ENCODE results near the gene GATC. TPM values are rescaled to one million over a fixed set of nuclear protein-coding genes. Genes with fewer than 3 reads are reported as not detected.

GATC gene
- total RNA-seq, 2 donors from 2014 or later: 24.5 to 33.2 TPM

DNA sequence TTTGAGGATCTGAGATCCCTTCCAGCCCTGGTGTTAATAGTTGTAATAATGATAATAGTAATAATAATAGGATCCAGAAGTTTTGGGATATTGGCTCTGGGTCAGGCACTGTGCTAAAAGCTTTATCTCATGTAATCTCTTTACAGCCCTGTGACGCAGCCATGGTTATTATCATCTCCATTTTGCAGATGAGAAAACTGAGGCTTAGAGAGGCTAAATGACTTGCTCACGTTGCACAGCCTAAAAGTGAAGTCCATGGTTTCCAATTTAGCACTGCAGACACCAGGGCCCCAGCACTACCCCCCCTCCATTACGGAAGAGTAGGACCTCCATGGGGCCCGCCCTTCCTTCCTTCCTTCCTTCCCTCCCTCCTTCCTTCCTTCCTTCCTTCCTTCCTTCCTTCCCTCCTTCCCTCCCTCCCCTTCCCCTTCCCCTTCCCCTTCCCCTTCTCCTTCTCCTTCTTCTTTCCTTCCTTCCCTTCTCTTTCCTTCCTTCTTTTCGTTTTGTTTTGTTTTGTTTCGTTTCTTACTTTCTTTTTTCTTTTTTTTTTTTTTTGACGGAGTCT lies 23.3 kb upstream of the GATC start:
- no peak overlapping the region for H3K4me3 Mint-ChIP-seq
- TF ChIP-seq, protein P1, sequence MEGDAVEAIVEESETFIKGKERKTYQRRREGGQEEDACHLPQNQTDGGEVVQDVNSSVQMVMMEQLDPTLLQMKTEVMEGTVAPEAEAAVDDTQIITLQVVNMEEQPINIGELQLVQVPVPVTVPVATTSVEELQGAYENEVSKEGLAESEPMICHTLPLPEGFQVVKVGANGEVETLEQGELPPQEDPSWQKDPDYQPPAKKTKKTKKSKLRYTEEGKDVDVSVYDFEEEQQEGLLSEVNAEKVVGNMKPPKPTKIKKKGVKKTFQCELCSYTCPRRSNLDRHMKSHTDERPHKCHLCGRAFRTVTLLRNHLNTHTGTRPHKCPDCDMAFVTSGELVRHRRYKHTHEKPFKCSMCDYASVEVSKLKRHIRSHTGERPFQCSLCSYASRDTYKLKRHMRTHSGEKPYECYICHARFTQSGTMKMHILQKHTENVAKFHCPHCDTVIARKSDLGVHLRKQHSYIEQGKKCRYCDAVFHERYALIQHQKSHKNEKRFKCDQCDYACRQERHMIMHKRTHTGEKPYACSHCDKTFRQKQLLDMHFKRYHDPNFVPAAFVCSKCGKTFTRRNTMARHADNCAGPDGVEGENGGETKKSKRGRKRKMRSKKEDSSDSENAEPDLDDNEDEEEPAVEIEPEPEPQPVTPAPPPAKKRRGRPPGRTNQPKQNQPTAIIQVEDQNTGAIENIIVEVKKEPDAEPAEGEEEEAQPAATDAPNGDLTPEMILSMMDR (conservative IDR thresholded peaks at IDR 0.05): no peak
- no peak for DNase-seq
- H3K4me1 ChIP-seq (ENCODE audit: control insufficient read depth, insufficient read depth, low read length): peaks cover 7% of the 10 kb centered on the region
- no peak overlapping the region for H3K27ac Mint-ChIP-seq
- H3K36me3 ChIP-seq (ENCODE audit: control insufficient read depth, insufficient read depth, low read length): no peaks in the 10 kb centered on the region
- H3K4me3 ChIP-seq (ENCODE audit: low read length): no peak overlapping the region
- H3K9me3 Mint-ChIP-seq: no peaks in the 10 kb centered on the region
- no peaks in the 10 kb centered on the region for H3K36me3 Mint-ChIP-seq (ENCODE audit: low read depth)
- peaks cover 22% of the 10 kb centered on the region for H3K4me1 Mint-ChIP-seq
- no peaks in the 10 kb centered on the region for H3K27me3 Mint-ChIP-seq (ENCODE audit: insufficient read depth)
- no peak overlapping the region for H3K9ac ChIP-seq (ENCODE audit: extremely low read depth, low read length, poor library complexity, severe bottlenecking)
- 92 to 98% methylated on average over 3 to 7 of the region's 7 CpGs for WGBS, 2 experiments (ENCODE audit: insufficient coverage in 1 of 2, insufficient read length in 1 of 2)
- no peak overlapping the region for H3K27ac ChIP-seq (ENCODE audit: low read depth, low read length)
- no peaks in the 10 kb centered on the region for H3K9me3 ChIP-seq (ENCODE audit: control insufficient read depth, low read length)
- no peaks in the 10 kb centered on the region for H3K27me3 ChIP-seq (ENCODE audit: control insufficient read depth, insufficient read depth, low read length, poor library complexity, severe bottlenecking)

DNA sequence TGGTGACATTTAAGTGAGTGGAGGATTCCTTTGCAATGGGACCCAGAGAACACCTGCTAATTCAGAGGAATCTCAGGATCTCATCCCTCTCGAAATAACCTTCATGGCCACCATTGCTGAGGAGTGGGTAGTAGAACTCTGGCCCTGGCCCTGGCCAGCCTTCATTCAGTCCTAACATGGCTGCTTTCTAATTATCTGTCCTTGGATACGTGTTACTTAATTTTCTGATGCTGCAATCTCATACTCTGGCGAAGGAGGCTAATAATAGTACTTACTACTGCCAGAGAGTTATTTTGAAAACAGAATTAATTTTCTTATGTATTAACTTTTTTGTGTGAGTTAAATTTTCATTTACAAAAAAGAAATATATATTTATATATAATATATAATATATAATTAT lies 20.4 kb upstream of the GATC start:
- H3K4me1 Mint-ChIP-seq: peaks cover 31% of the 10 kb centered on the region
- no peak overlapping the region for H3K27ac ChIP-seq (ENCODE audit: low read depth, low read length)
- WGBS, 2 experiments (ENCODE audit: insufficient coverage in 1 of 2, insufficient read length in 1 of 2): 60 to 77% methylated on average over 1 to 3 of the region's 3 CpGs

DNA sequence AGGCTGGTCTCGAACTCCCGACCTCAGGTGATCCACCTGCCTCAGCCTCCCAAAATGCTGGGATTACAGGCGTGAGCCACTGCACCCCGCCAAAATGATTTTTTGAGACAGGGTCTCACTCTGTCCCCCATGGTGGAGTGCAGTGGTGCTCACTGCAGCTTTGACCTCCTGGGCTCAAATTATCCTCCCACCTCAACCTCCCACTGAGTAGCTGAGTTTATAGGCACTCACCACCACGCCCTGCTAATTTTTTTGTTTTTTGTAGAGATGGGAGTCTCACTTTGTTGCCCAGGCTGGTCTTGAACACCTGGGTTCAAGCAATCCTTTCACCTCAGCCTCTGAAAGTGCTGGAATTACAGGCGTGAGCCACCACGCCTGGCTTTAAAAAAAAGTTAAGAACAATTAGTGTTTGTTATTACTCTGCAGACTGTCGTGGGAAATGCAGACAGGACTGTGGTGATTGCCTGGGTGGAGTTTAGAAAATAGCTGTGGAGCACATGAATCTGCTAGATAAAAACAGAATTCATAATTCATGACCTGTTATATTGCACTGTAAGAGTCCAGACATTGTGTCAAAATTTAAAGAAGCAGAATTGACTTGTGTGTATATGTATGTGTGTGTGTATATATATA lies 17.5 kb upstream of the GATC start:
- no peak overlapping the region for H3K4me3 Mint-ChIP-seq
- 84 to 89% methylated on average over 7 to 8 of the region's 8 CpGs for WGBS, 2 experiments (ENCODE audit: insufficient coverage in 1 of 2, insufficient read length in 1 of 2)
- TF ChIP-seq, protein P1 (conservative IDR thresholded peaks at IDR 0.05): no peak

More for the DNA sequence above, 20.4 kb upstream of the GATC start:
- Mint-ChIP-seq H3K36me3 (ENCODE audit: low read depth) (no peaks in the 10 kb centered on the region), H3K9me3 (peaks cover 3% of the 10 kb centered on the region), H3K4me3 (no peak overlapping the region), H3K27ac (peak overlapping the region; percentile 88), H3K27me3 (ENCODE audit: insufficient read depth) (no peaks in the 10 kb centered on the region)
- Histone ChIP-seq H3K4me1 (ENCODE audit: control insufficient read depth, insufficient read depth, low read length) (peaks cover 7% of the 10 kb centered on the region), H3K9ac (ENCODE audit: extremely low read depth, low read length, poor library complexity, severe bottlenecking) (no peak overlapping the region), H3K4me3 (ENCODE audit: low read length) (no peak overlapping the region), H3K36me3 (ENCODE audit: control insufficient read depth, insufficient read depth, low read length) (no peaks in the 10 kb centered on the region), H3K27me3 (ENCODE audit: control insufficient read depth, insufficient read depth, low read length, poor library complexity, severe bottlenecking) (no peaks in the 10 kb centered on the region), H3K9me3 (ENCODE audit: control insufficient read depth, low read length) (no peaks in the 10 kb centered on the region)
- no peak for DNase-seq
- TF ChIP-seq, protein P1 (conservative IDR thresholded peaks at IDR 0.05): no peak

More for the DNA sequence above, 17.5 kb upstream of the GATC start:
- H3K4me1 Mint-ChIP-seq: peaks cover 26% of the 10 kb centered on the region
- no peak overlapping the region for H3K27ac ChIP-seq (ENCODE audit: low read depth, low read length)
- DNase-seq: no peak
- H3K36me3 Mint-ChIP-seq (ENCODE audit: low read depth): no peaks in the 10 kb centered on the region
- peaks cover 7% of the 10 kb centered on the region for H3K4me1 ChIP-seq (ENCODE audit: control insufficient read depth, insufficient read depth, low read length)
- H3K36me3 ChIP-seq (ENCODE audit: control insufficient read depth, insufficient read depth, low read length): no peaks in the 10 kb centered on the region
- H3K9me3 ChIP-seq (ENCODE audit: control insufficient read depth, low read length): no peaks in the 10 kb centered on the region
- H3K27ac Mint-ChIP-seq: peak overlapping the region; percentile 78
- H3K9me3 Mint-ChIP-seq: peaks cover 5% of the 10 kb centered on the region
- no peak overlapping the region for H3K9ac ChIP-seq (ENCODE audit: extremely low read depth, low read length, poor library complexity, severe bottlenecking)
- no peaks in the 10 kb centered on the region for H3K27me3 Mint-ChIP-seq (ENCODE audit: insufficient read depth)
- H3K27me3 ChIP-seq (ENCODE audit: control insufficient read depth, insufficient read depth, low read length, poor library complexity, severe bottlenecking): no peaks in the 10 kb centered on the region
- no peak overlapping the region for H3K4me3 ChIP-seq (ENCODE audit: low read length)

All from endodermal cell (in vitro differentiated cells).